ENCODE data around the gene ADGRL2. TPM values are rescaled to one million over a fixed set of nuclear protein-coding genes. Genes with fewer than 3 reads are reported as not detected.

ADGRL2 gene
- total RNA-seq, 1 experiment from 2014 or later: 25.3 TPM

GRCh38 chr1:81840805-81841204, 40.1 kb downstream of the ADGRL2 start:
- Histone ChIP-seq H4K20me1 (ENCODE audit: insufficient read depth) (no peaks in the 10 kb centered on the region), H3K27me3 (ENCODE audit: insufficient read depth, low read depth) (no peaks in the 10 kb centered on the region), H3K9me3 (ENCODE audit: insufficient read depth, low read depth) (no peaks in the 10 kb centered on the region), H3K27ac (no peak overlapping the region), H3K79me2 (ENCODE audit: low read depth) (peaks cover 5% of the 10 kb centered on the region; the same call in 1 of the 2 replicates), H3F3A (ENCODE audit: insufficient read depth, low read depth) (no peaks in the 10 kb centered on the region), H3K4me2 (no peak overlapping the region), H3K4me1 (replicated peaks; ENCODE audit: insufficient read depth) (no peaks in the 10 kb centered on the region), H3K36me3 (ENCODE audit: low read depth) (no peaks in the 10 kb centered on the region), H3K4me3 (no peak overlapping the region), H2AFZ (no peak overlapping the region), H3K9me2 (ENCODE audit: insufficient read depth) (no peaks in the 10 kb centered on the region)
- no peak for TF ChIP-seq CTCF (conservative IDR thresholded peaks at IDR 0.05)
- TF ChIP-seq EZH2 (IDR thresholded peaks at IDR 0.05; ENCODE audit: low read depth): no peak
- DNase-seq: no peak
- CTCF ChIA-PET: no interaction called here
- BruUV-seq (replicated peaks): no TSS peak
- POLR2A ChIA-PET (ENCODE audit: unreplicated experiment): no interaction called here
- intact Hi-C loops (cut with micrococcal nuclease; ENCODE audit: unreplicated experiment): no loop called here

GRCh38 chr1:81841795-81842194, 41.1 kb downstream of the ADGRL2 start:
- Histone ChIP-seq H3K4me2 (no peak overlapping the region), H3K79me2 (ENCODE audit: low read depth) (no peaks in the 10 kb centered on the region), H3K27ac (no peak overlapping the region), H3K9me2 (ENCODE audit: insufficient read depth) (no peaks in the 10 kb centered on the region), H4K20me1 (ENCODE audit: insufficient read depth) (no peaks in the 10 kb centered on the region), H2AFZ (no peak overlapping the region), H3K36me3 (ENCODE audit: low read depth) (no peaks in the 10 kb centered on the region), H3F3A (ENCODE audit: insufficient read depth, low read depth) (no peaks in the 10 kb centered on the region), H3K4me1 (replicated peaks; ENCODE audit: insufficient read depth) (no peaks in the 10 kb centered on the region), H3K9me3 (ENCODE audit: insufficient read depth, low read depth) (no peaks in the 10 kb centered on the region), H3K4me3 (no peak overlapping the region), H3K27me3 (ENCODE audit: insufficient read depth, low read depth) (no peaks in the 10 kb centered on the region)
- CTCF ChIA-PET: no interaction called here
- intact Hi-C loops (cut with micrococcal nuclease; ENCODE audit: unreplicated experiment): no loop called here
- TF ChIP-seq EZH2 (IDR thresholded peaks at IDR 0.05; ENCODE audit: low read depth): no peak
- no peak for TF ChIP-seq CTCF (conservative IDR thresholded peaks at IDR 0.05)
- POLR2A ChIA-PET (ENCODE audit: unreplicated experiment): no interaction called here
- DNase-seq: no peak
- BruUV-seq (replicated peaks): no TSS peak

GRCh38 chr1:81844477-81844876, 43.7 kb downstream of the ADGRL2 start:
- Histone ChIP-seq H3K27ac (no peak overlapping the region), H3K4me2 (no peak overlapping the region), H3K36me3 (ENCODE audit: low read depth) (0 out of 2 replicates have a peak, but pooled peaks cover 5% of the 10 kb centered on the region), H3K9me2 (ENCODE audit: insufficient read depth) (no peaks in the 10 kb centered on the region), H2AFZ (no peak overlapping the region), H3K4me1 (replicated peaks; ENCODE audit: insufficient read depth) (no peaks in the 10 kb centered on the region), H3K9me3 (ENCODE audit: insufficient read depth, low read depth) (no peaks in the 10 kb centered on the region), H3K27me3 (ENCODE audit: insufficient read depth, low read depth) (no peaks in the 10 kb centered on the region), H3F3A (ENCODE audit: insufficient read depth, low read depth) (peaks cover 4% of the 10 kb centered on the region), H3K4me3 (no peak overlapping the region), H4K20me1 (ENCODE audit: insufficient read depth) (no peaks in the 10 kb centered on the region), H3K79me2 (ENCODE audit: low read depth) (no peaks in the 10 kb centered on the region)
- TF ChIP-seq EZH2 (IDR thresholded peaks at IDR 0.05; ENCODE audit: low read depth): no peak
- no peak for TF ChIP-seq CTCF (conservative IDR thresholded peaks at IDR 0.05)
- ChIA-PET CTCF (no interaction called here), POLR2A (ENCODE audit: unreplicated experiment) (no interaction called here)
- no peak for DNase-seq
- BruUV-seq (replicated peaks): no TSS peak
- intact Hi-C loops (cut with micrococcal nuclease; ENCODE audit: unreplicated experiment): no loop called here
